ENCODE data around the gene CDC42BPB.

CDC42BPB gene

GRCh38 chr14:103072595-103073366 is 15.4 kb upstream of the CDC42BPB start:
- H3K4me1 ChIP-seq = peaks cover 0 to 15% (median 10%) of the 10 kb centered on the region in 4 donors
- no peaks in the 10 kb centered on the region for H3K36me3 ChIP-seq
- no peak for TF ChIP-seq CTCF (IDR thresholded peaks at IDR 0.05)
- intact Hi-C loops (cut with DNase I; ENCODE audit: low total_unique reads) = no loop called here
- peaks cover 0 to 4% of the 10 kb centered on the region in 2 donors for H3K27me3 ChIP-seq
- no peak for DNase-seq
- H3K27ac ChIP-seq = no peak overlapping the region
- H3K4me3 ChIP-seq = no peak overlapping the region
- no peaks in the 10 kb centered on the region for H3K9me3 ChIP-seq

- Histone ChIP-seq H3K9me3 (no peaks in the 10 kb centered on the region), H3K27ac (no peak overlapping the region), H3K36me3 (no peaks in the 10 kb centered on the region), H3K4me3 (no peak overlapping the region), H3K4me1 (peaks cover 0 to 15% (median 10%) of the 10 kb centered on the region in 4 donors), H3K27me3 (peaks cover 0 to 4% of the 10 kb centered on the region in 2 donors)
- intact Hi-C loops (cut with DNase I; ENCODE audit: low total_unique reads) = no loop called here
- TF ChIP-seq CTCF (IDR thresholded peaks at IDR 0.05) = no peak
- no peak for DNase-seq
Measured at GRCh38 chr14:103071544-103072251, 14.3 kb upstream of the CDC42BPB start.

GRCh38 chr14:103070971-103071542 is 13.7 kb upstream of the CDC42BPB start:
- DNase-seq = no peak
- Histone ChIP-seq H3K4me1 (peaks cover 0 to 15% (median 9%) of the 10 kb centered on the region in 4 donors), H3K27me3 (peaks cover 0 to 4% of the 10 kb centered on the region in 2 donors), H3K4me3 (no peak overlapping the region), H3K36me3 (no peaks in the 10 kb centered on the region), H3K27ac (no peak overlapping the region), H3K9me3 (no peaks in the 10 kb centered on the region)
- no peak for TF ChIP-seq CTCF (IDR thresholded peaks at IDR 0.05)
- intact Hi-C loops (cut with DNase I; ENCODE audit: low total_unique reads) = no loop called here

- Histone ChIP-seq H3K4me3 (no peak overlapping the region), H3K27me3 (peaks cover 0 to 4% of the 10 kb centered on the region in 2 donors), H3K36me3 (no peaks in the 10 kb centered on the region), H3K4me1 (peaks cover 0 to 8% (median 6%) of the 10 kb centered on the region in 4 donors), H3K27ac (no peak overlapping the region), H3K9me3 (no peaks in the 10 kb centered on the region)
- DNase-seq = no peak
- TF ChIP-seq CTCF (IDR thresholded peaks at IDR 0.05) = no peak
- intact Hi-C loops (cut with DNase I; ENCODE audit: low total_unique reads) = no loop called here
Measured at GRCh38 chr14:103070263-103070885, 13.0 kb upstream of the CDC42BPB start.

- H3K4me3 ChIP-seq = no peak overlapping the region
- peaks cover 0 to 4% of the 10 kb centered on the region in 2 donors for H3K27me3 ChIP-seq
- H3K4me1 ChIP-seq = no peaks in the 10 kb centered on the region
- intact Hi-C loops (cut with DNase I; ENCODE audit: low total_unique reads) = no loop called here
- no peak for DNase-seq
- no peak for TF ChIP-seq CTCF (IDR thresholded peaks at IDR 0.05)
- no peaks in the 10 kb centered on the region for H3K9me3 ChIP-seq
- no peak overlapping the region for H3K27ac ChIP-seq
- H3K36me3 ChIP-seq = no peaks in the 10 kb centered on the region
Measured at GRCh38 chr14:103068351-103069073, 11.2 kb upstream of the CDC42BPB start.
